HepG2 (cell line): ENCODE data around the gene WWTR1. TPM values are rescaled to one million over a fixed set of nuclear protein-coding genes. Genes with fewer than 3 reads are reported as not detected.

Experiments
- ATF5 ChIP-seq: sonication (generic); formaldehyde crosslinking; IDR thresholded peaks from 2 replicates; pipeline ENCODE4 v1.4.0; 2020; ENCODE audit warnings: mild to moderate bottlenecking, low read depth, missing genetic modification reagents
- BCL6 ChIP-seq: IDR thresholded peaks from 2 replicates; pipeline ENCODE4 v1.6.1; 2016; ENCODE audit warnings: missing genetic modification reagents, missing compliant biosample characterization
- BCLAF1 ChIP-seq: fragments of 450-650 bp; IDR thresholded peaks from 2 replicates; pipeline ENCODE4 v1.6.1; 2017; ENCODE audit warnings: mild to moderate bottlenecking
- GTF3A ChIP-seq: sonication (generic); formaldehyde crosslinking; conservative IDR thresholded peaks from 2 replicates; pipeline ENCODE4 v1.4.0; 2020; ENCODE audit warnings: mild to moderate bottlenecking, missing genetic modification reagents
- HNRNPK ChIP-seq: fragments of 200-400 bp; formaldehyde crosslinking; IDR thresholded peaks from 2 replicates; pipeline ENCODE4 v1.6.1; 2018; ENCODE audit warnings: low read length, low read depth, moderate library complexity, mild to moderate bottlenecking; ENCODE audit not compliant: poor library complexity, severe bottlenecking
- HOXA5 ChIP-seq: sonication (generic); formaldehyde crosslinking; IDR thresholded peaks from 2 replicates; pipeline ENCODE4 v1.4.0; 2020; ENCODE audit warnings: missing genetic modification reagents
- IKZF5 ChIP-seq: IDR thresholded peaks from 2 replicates; pipeline ENCODE4 v1.6.1; 2018; ENCODE audit warnings: missing genetic modification reagents, mild to moderate bottlenecking, missing compliant biosample characterization
- NR1H2 ChIP-seq: sonication (generic); formaldehyde crosslinking; IDR thresholded peaks from 2 replicates; pipeline ENCODE4 v1.8.1; 2022; ENCODE audit warnings: low read depth, missing genetic modification reagents, borderline replicate concordance
- SMYD3 ChIP-seq: sonication (generic); formaldehyde crosslinking; IDR thresholded peaks from 2 replicates; pipeline ENCODE4 v1.8.1; 2023; ENCODE audit warnings: mild to moderate bottlenecking, missing genetic modification reagents
- ZC3H4 ChIP-seq: sonication (generic); formaldehyde crosslinking; IDR thresholded peaks from 2 replicates; pipeline ENCODE4 v1.4.0; 2020; ENCODE audit warnings: missing genetic modification reagents, borderline replicate concordance
- ZKSCAN8 ChIP-seq: IDR thresholded peaks from 2 replicates; pipeline ENCODE4 v1.6.1; 2016; ENCODE audit warnings: borderline replicate concordance, missing genetic modification reagents, missing compliant biosample characterization
- ZMAT5 ChIP-seq: sonication (generic); formaldehyde crosslinking; IDR thresholded peaks from 2 replicates; pipeline ENCODE4 v1.5.0; 2020; ENCODE audit warnings: mild to moderate bottlenecking, low read depth, missing genetic modification reagents, borderline replicate concordance
- ZMYM3 ChIP-seq: sonication (generic); formaldehyde crosslinking; IDR thresholded peaks from 2 replicates; pipeline ENCODE4 v1.5.1; 2020; ENCODE audit warnings: mild to moderate bottlenecking, missing genetic modification reagents
- ZNF232 ChIP-seq: sonication (generic); formaldehyde crosslinking; IDR thresholded peaks from 2 replicates; pipeline ENCODE4 v1.4.0; 2020; ENCODE audit warnings: missing genetic modification reagents, borderline replicate concordance
- ZNF24 ChIP-seq: fragments of 450-650 bp; IDR thresholded peaks from 2 replicates; pipeline ENCODE4 v1.6.1; 2017; ENCODE audit warnings: antibody characterized with exemption, mild to moderate bottlenecking
- ZNF367 ChIP-seq: sonication (generic); formaldehyde crosslinking; IDR thresholded peaks from 2 replicates; pipeline ENCODE4 v1.4.0; 2020; ENCODE audit warnings: missing genetic modification reagents, borderline replicate concordance
- ZNF563 ChIP-seq: sonication (generic); formaldehyde crosslinking; IDR thresholded peaks from 2 replicates; pipeline ENCODE4 v1.8.0; 2022; ENCODE audit warnings: mild to moderate bottlenecking, moderate library complexity, missing genetic modification reagents
- ZNF564 ChIP-seq: sonication (generic); formaldehyde crosslinking; IDR thresholded peaks from 2 replicates; pipeline ENCODE4 v1.8.1; 2023; ENCODE audit warnings: mild to moderate bottlenecking, missing genetic modification reagents
- ZNF598 ChIP-seq: sonication (generic); formaldehyde crosslinking; IDR thresholded peaks from 2 replicates; pipeline ENCODE4 v1.5.1; 2020; ENCODE audit warnings: mild to moderate bottlenecking, missing genetic modification reagents, borderline replicate concordance
- ZNF724P ChIP-seq: sonication (generic); formaldehyde crosslinking; IDR thresholded peaks from 2 replicates; pipeline ENCODE4 v1.8.0; 2022; ENCODE audit warnings: missing genetic modification reagents, borderline replicate concordance
- polyA plus RNA-seq, 8 experiments: library from polyadenylated mRNA; depleted of rRNA in 3 of 8; stranded (reverse) in 7 of 8; unstranded in 1 of 8; fragments of >200 nt; fragmentation: Illumina TruSeq in 4 of 8; extraction: Trizol in 4 of 8; gene quantifications; 2 replicates each; pipeline versions ENCODE4 v1.2.1 to v1.2.3, GENCODE V29; 2011 to 2016; ENCODE audit warnings: low read depth in 4 of 8, missing spikeins in 1 of 8, mixed read lengths in 1 of 8; ENCODE audit not compliant: insufficient read depth in 1 of 8
- total RNA-seq, 5 experiments: library from RNA; depleted of rRNA; stranded (reverse); fragments of >200 nt; fragmentation: Illumina TruSeq; extraction: Trizol; gene quantifications; 2 replicates each; pipeline ENCODE4 v1.2.3, GENCODE V29; 2016; ENCODE audit warnings: low read depth in 1 of 5
- TF ChIP-seq, protein P1 (sequence below): sonication (generic); formaldehyde crosslinking; IDR thresholded peaks from 2 replicates; pipeline ENCODE4 v1.8.0; 2022; ENCODE audit warnings: mild to moderate bottlenecking, missing genetic modification reagents, borderline replicate concordance

The WWTR1 gene
- total and polyA plus RNA-seq, 2 of the 13 experiments (the other 11 are each of a cell fraction or from before 2014, with no cell fraction given) = 19.7 to 139 TPM

- TF ChIP-seq HNRNPK = no peak
- no peak for TF ChIP-seq ZMAT5
- no peak for TF ChIP-seq GTF3A
- no peak for TF ChIP-seq ZKSCAN8 (CRISPR knock-in tag)
- TF ChIP-seq IKZF5 = peak; percentile 85
- TF ChIP-seq ZNF724P (CRISPR knock-in tag) = no peak
- TF ChIP-seq BCLAF1 = no peak
- no peak for TF ChIP-seq ZNF563 (CRISPR knock-in tag)
- TF ChIP-seq ZMYM3 = peak; percentile 97
- TF ChIP-seq, protein P1, sequence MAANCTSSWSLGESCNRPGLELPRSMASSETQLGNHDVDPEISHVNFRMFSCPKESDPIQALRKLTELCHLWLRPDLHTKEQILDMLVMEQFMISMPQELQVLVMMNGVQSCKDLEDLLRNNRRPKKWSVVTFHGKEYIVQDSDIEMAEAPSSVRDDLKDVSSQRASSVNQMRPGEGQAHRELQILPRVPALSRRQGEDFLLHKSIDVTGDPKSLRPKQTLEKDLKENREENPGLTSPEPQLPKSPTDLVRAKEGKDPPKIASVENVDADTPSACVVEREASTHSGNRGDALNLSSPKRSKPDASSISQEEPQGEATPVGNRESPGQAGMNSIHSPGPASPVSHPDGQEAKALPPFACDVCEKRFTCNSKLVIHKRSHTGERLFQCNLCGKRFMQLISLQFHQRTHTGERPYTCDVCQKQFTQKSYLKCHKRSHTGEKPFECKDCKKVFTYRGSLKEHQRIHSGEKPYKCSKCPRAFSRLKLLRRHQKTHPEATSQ (CRISPR knock-in tag) = no peak
- TF ChIP-seq BCL6 = peak; percentile 56; the same call in 1 of the 2 replicates
- no peak; the same call in 1 of the 2 replicates for TF ChIP-seq ZNF564
- TF ChIP-seq SMYD3 (CRISPR knock-in tag) = no peak
- peak; percentile 32; the same call in 1 of the 2 replicates for TF ChIP-seq HOXA5 (CRISPR knock-in tag)
- TF ChIP-seq NR1H2 (CRISPR knock-in tag) = no peak
- TF ChIP-seq ZNF24 = 0 out of 2 replicates have a peak, but pooled peaks have one; percentile 12
- TF ChIP-seq ZNF598 (CRISPR knock-in tag) = no peak
- TF ChIP-seq ZNF367 = no peak
- TF ChIP-seq ZC3H4 (CRISPR knock-in tag) = no peak
- no peak for TF ChIP-seq ZNF232 (CRISPR knock-in tag)
- TF ChIP-seq ATF5 (CRISPR knock-in tag) = no peak
Measured at GRCh38 chr3:149493315-149494021, 164.4 kb downstream of the WWTR1 start (continued).
